Measurements from ENCODE around the gene AMDHD2.

Gene AMDHD2

GRCh38 chr16:2492292-2492691 is 27.9 kb upstream of the AMDHD2 start:
- Histone ChIP-seq H3K4me1 (peaks cover 27 to 42% (median 31%) of the 10 kb centered on the region in 10 experiments), H4K20me1 (peaks cover 0 to 100% (median 98%) of the 10 kb centered on the region in 11 experiments; a peak in 18 of 22 replicates), H3K9me3 (replicated peaks in 1 of 11) (no peaks in the 10 kb centered on the region), H3K27me3 (no peaks in the 10 kb centered on the region), H3K9ac (peak overlapping the region in 4 of 11 experiments; percentile 0 to 26 (median 7); a peak in 2 of 22 replicates), H3K4me3 (no peak overlapping the region), H3K36me3 (peaks cover 13 to 72% (median 48%) of the 10 kb centered on the region in 11 experiments), H3K4me2 (no peak overlapping the region), H3K27ac (no peak overlapping the region)
- no peak for TF ChIP-seq Cebpa-rat (IDR thresholded peaks at IDR 0.05)

- no peak overlapping the region for H3K4me3 ChIP-seq
- H3K36me3 ChIP-seq: peaks cover 13 to 85% (median 59%) of the 10 kb centered on the region in 11 experiments
- TF ChIP-seq Cebpa-rat (IDR thresholded peaks at IDR 0.05): no peak
- no peak overlapping the region for H3K27ac ChIP-seq
- peak overlapping the region in 1 of 11 experiments; percentile 21; a peak in 1 of 22 replicates for H3K9ac ChIP-seq
- H3K4me1 ChIP-seq: peaks cover 28 to 42% (median 31%) of the 10 kb centered on the region in 10 experiments
- no peaks in the 10 kb centered on the region for H3K27me3 ChIP-seq
- H4K20me1 ChIP-seq: peaks cover 4 to 100% (median 98%) of the 10 kb centered on the region in 11 experiments; a peak in 21 of 22 replicates
- H3K4me2 ChIP-seq: peak overlapping the region in 1 of 11 experiments; percentile 5; a peak in 1 of 22 replicates
- H3K9me3 ChIP-seq (replicated peaks in 1 of 11): no peaks in the 10 kb centered on the region
Observed at GRCh38 chr16:2493605-2494004, 26.6 kb upstream of the AMDHD2 start.

GRCh38 chr16:2494616-2495015 is 25.6 kb upstream of the AMDHD2 start:
- Histone ChIP-seq H4K20me1 (peaks cover 5 to 100% (median 98%) of the 10 kb centered on the region in 11 experiments; a peak in 21 of 22 replicates), H3K27ac (no peak overlapping the region)

GRCh38 chr16:2495041-2495440 is 25.1 kb upstream of the AMDHD2 start:
- peaks cover 27 to 45% (median 37%) of the 10 kb centered on the region in 10 experiments for H3K4me1 ChIP-seq

More at GRCh38 chr16:2494616-2495015, 25.6 kb upstream of the AMDHD2 start:
- peaks cover 13 to 92% (median 65%) of the 10 kb centered on the region in 11 experiments for H3K36me3 ChIP-seq
- peaks cover 27 to 45% (median 36%) of the 10 kb centered on the region in 10 experiments for H3K4me1 ChIP-seq
- H3K27me3 ChIP-seq: no peaks in the 10 kb centered on the region
- H3K9me3 ChIP-seq (replicated peaks in 1 of 11): no peaks in the 10 kb centered on the region
- no peak for TF ChIP-seq Cebpa-rat (IDR thresholded peaks at IDR 0.05)
- no peak overlapping the region for H3K4me2 ChIP-seq
- H3K4me3 ChIP-seq: no peak overlapping the region
- H3K9ac ChIP-seq: peak overlapping the region in 1 of 11 experiments; percentile 14; a peak in 1 of 22 replicates

GRCh38 chr16:2496223-2497115 is 23.7 kb upstream of the AMDHD2 start:
- Histone ChIP-seq H3K4me1 (peaks cover 29 to 53% (median 44%) of the 10 kb centered on the region in 10 experiments), H4K20me1 (peaks cover 5 to 100% (median 96%) of the 10 kb centered on the region in 11 experiments; a peak in 21 of 22 replicates), H3K4me3 (no peak overlapping the region), H3K4me2 (peak overlapping the region; percentile 63 to 86 (median 79)), H3K27ac (peak overlapping the region in 6 of 11 experiments; percentile 10 to 51 (median 35); a peak in 9 of 22 replicates), H3K36me3 (peaks cover 13 to 89% (median 62%) of the 10 kb centered on the region in 11 experiments), H3K9ac (peak overlapping the region in 8 of 11 experiments; percentile 45 to 71 (median 55); a peak in 10 of 22 replicates), H3K27me3 (no peaks in the 10 kb centered on the region), H3K9me3 (replicated peaks in 1 of 11) (no peaks in the 10 kb centered on the region)
- no peak for TF ChIP-seq Cebpa-rat (IDR thresholded peaks at IDR 0.05)

More at GRCh38 chr16:2495041-2495440, 25.1 kb upstream of the AMDHD2 start:
- TF ChIP-seq Cebpa-rat (IDR thresholded peaks at IDR 0.05): no peak
- peak overlapping the region in 1 of 11 experiments; percentile 12; a peak in 1 of 22 replicates for H3K4me2 ChIP-seq
- peak overlapping the region in 1 of 11 experiments; percentile 14; a peak in 2 of 22 replicates for H3K9ac ChIP-seq
- H3K27ac ChIP-seq: no peak overlapping the region
- H3K36me3 ChIP-seq: peaks cover 13 to 92% (median 65%) of the 10 kb centered on the region in 11 experiments
- peaks cover 5 to 100% (median 98%) of the 10 kb centered on the region in 11 experiments; a peak in 21 of 22 replicates for H4K20me1 ChIP-seq
- no peak overlapping the region for H3K4me3 ChIP-seq
- H3K9me3 ChIP-seq (replicated peaks in 1 of 11): no peaks in the 10 kb centered on the region
- no peaks in the 10 kb centered on the region for H3K27me3 ChIP-seq

GRCh38 chr16:2497116-2497630 is 23.0 kb upstream of the AMDHD2 start:
- H3K36me3 ChIP-seq: peaks cover 13 to 89% (median 67%) of the 10 kb centered on the region in 11 experiments
- peak overlapping the region; percentile 63 to 86 (median 79) for H3K4me2 ChIP-seq
- H3K4me3 ChIP-seq: no peak overlapping the region; a peak in 1 of 20 replicates
- no peak for TF ChIP-seq Cebpa-rat (IDR thresholded peaks at IDR 0.05)
- peak overlapping the region; percentile 5 to 71 (median 49); a peak in 17 of 22 replicates for H3K9ac ChIP-seq
- H3K27me3 ChIP-seq: no peaks in the 10 kb centered on the region
- H3K9me3 ChIP-seq (replicated peaks in 1 of 11): no peaks in the 10 kb centered on the region
- peak overlapping the region in 8 of 11 experiments; percentile 9 to 51 (median 35); a peak in 11 of 22 replicates for H3K27ac ChIP-seq
- peaks cover 36 to 60% (median 51%) of the 10 kb centered on the region in 10 experiments for H3K4me1 ChIP-seq
- peaks cover 5 to 100% (median 96%) of the 10 kb centered on the region in 11 experiments; a peak in 21 of 22 replicates for H4K20me1 ChIP-seq

GRCh38 chr16:2497695-2498484 is 22.3 kb upstream of the AMDHD2 start:
- Histone ChIP-seq H3K27me3 (no peaks in the 10 kb centered on the region), H3K4me2 (peak overlapping the region; percentile 63 to 86 (median 79)), H3K27ac (peak overlapping the region in 6 of 11 experiments; percentile 15 to 51 (median 41); a peak in 10 of 22 replicates), H3K4me3 (peak overlapping the region in 1 of 10 experiments; percentile 17; a peak in 1 of 20 replicates), H3K4me1 (peaks cover 44 to 67% (median 58%) of the 10 kb centered on the region in 10 experiments), H3K9me3 (replicated peaks in 1 of 11) (no peaks in the 10 kb centered on the region), H4K20me1 (peaks cover 5 to 100% (median 97%) of the 10 kb centered on the region in 11 experiments; a peak in 21 of 22 replicates), H3K9ac (peak overlapping the region; percentile 28 to 71 (median 49); a peak in 19 of 22 replicates), H3K36me3 (peaks cover 13 to 89% (median 69%) of the 10 kb centered on the region in 11 experiments)
- TF ChIP-seq Cebpa-rat (IDR thresholded peaks at IDR 0.05): no peak
